Small intestine (tissue), 7 donors: Measurements from ENCODE around the gene ENO3. TPM values are rescaled to one million over a fixed set of nuclear protein-coding genes. Genes with fewer than 3 reads are reported as not detected.
A peak's percentile ranks its signal among the peaks of the same experiment; 100 is the strongest.

ENCODE experiments used
- DNase-seq, 2 donors: peaks; one replicate each; pipeline versions ENCODE4 v3.0.0 to v3.0.0-alpha.2; 2013
- FAIRE-seq: peaks from 2 replicates; lab custom pipeline; 2012; peaks lifted over from hg19 to GRCh38; lab: Jason Lieb, UNC
- H3K27ac ChIP-seq, 3 donors: one replicate each; pipeline ENCODE4 v1.5.1; 2013; ENCODE audit warnings: low read length in 2 of 3, mild to moderate bottlenecking in 2 of 3, control low read depth in 1 of 3, inconsistent platforms in 1 of 3, low read depth in 1 of 3, moderate library complexity in 1 of 3
- H3K27me3 ChIP-seq, 3 donors: one replicate each; pipeline ENCODE4 v1.6.1; 2013; ENCODE audit warnings: low read length in 3 of 3, inconsistent platforms in 1 of 3; ENCODE audit not compliant: control insufficient read depth in 3 of 3, insufficient read depth in 3 of 3
- H3K36me3 ChIP-seq, 3 donors: one replicate each; pipeline ENCODE4 v1.6.1; 2013; ENCODE audit warnings: low read length in 3 of 3, inconsistent platforms in 1 of 3, low read depth in 1 of 3, mild to moderate bottlenecking in 1 of 3, moderate library complexity in 1 of 3; ENCODE audit not compliant: control insufficient read depth in 3 of 3, insufficient read depth in 2 of 3
- H3K4me1 ChIP-seq, 3 donors: one replicate each; pipeline ENCODE4 v1.6.1; 2013; ENCODE audit warnings: low read length in 2 of 3, inconsistent platforms in 1 of 3, low read depth in 1 of 3, mild to moderate bottlenecking in 1 of 3, moderate library complexity in 1 of 3; ENCODE audit not compliant: control insufficient read depth in 3 of 3, insufficient read depth in 2 of 3
- H3K4me3 ChIP-seq, 3 donors: one replicate each; pipeline ENCODE4 v1.5.1; 2013; ENCODE audit warnings: low read length in 3 of 3, control low read depth in 1 of 3, inconsistent platforms in 1 of 3, low read depth in 1 of 3, mild to moderate bottlenecking in 1 of 3, moderate library complexity in 1 of 3
- H3K9me3 ChIP-seq, 2 donors: one replicate each; pipeline ENCODE4 v1.6.1; 2013; ENCODE audit warnings: low read depth in 1 of 2, low read length in 1 of 2; ENCODE audit not compliant: control insufficient read depth in 2 of 2, insufficient read depth in 1 of 2
- WGBS, 3 donors: extraction: QIAGEN DNeasy Blood & Tissue Kit; methylation state at CpG; one replicate each; pipeline ENCODE4 v1.1.7; 2013; 5-methylcytosine and 5-hydroxymethylcytosine counted together
- polyA plus RNA-seq, 4 donors: library from polyadenylated mRNA; stranded (reverse) in 3 of 4; unstranded in 1 of 4; fragments of 200-250 nt in 3 of 4; fragments of 120-200 nt in 1 of 4; gene quantifications; one replicate each; pipeline versions ENCODE4 v1.2.1 to v1.2.3, GENCODE V29; 2013
- donor health status: healthy with polysubstance abuse.
- donor health status: control.
- donor health status: control.
- donor health status: Bipolar disorder and iron deficiency.
- donor health status: healthy.

The ENO3 gene
- polyA plus RNA-seq, 4 donors, result 10.7 to 98.0 (median 27.5) TPM

GRCh38 chr17:4998027-4998731 is 47.3 kb downstream of the ENO3 start:
- WGBS, 3 donors, result 0 to 1% (median 0%) methylated on average over 46 to 55 of the region's 55 CpGs
- Histone ChIP-seq H3K27me3 (no peaks in the 10 kb centered on the region), H3K4me3 (peak overlapping the region; percentile 97 to 98 (median 98)), H3K36me3 (peaks cover 11 to 47% (median 14%) of the 10 kb centered on the region in 3 donors), H3K9me3 (no peaks in the 10 kb centered on the region), H3K27ac (peak overlapping the region; percentile 84 to 88 (median 86)), H3K4me1 (peaks cover 0 to 26% (median 13%) of the 10 kb centered on the region in 3 donors)
- DNase-seq (peak in 1 of 2 donors; percentile 56), FAIRE-seq (no peak)

GRCh38 chr17:4998732-4999429 is 48.0 kb downstream of the ENO3 start:
- FAIRE-seq (no peak), DNase-seq (peak; percentile 87)
- peaks cover 17 to 54% (median 19%) of the 10 kb centered on the region in 3 donors for H3K36me3 ChIP-seq
- peak overlapping the region; percentile 84 to 88 (median 86) for H3K27ac ChIP-seq
- 12 to 17% (median 16%) methylated on average over 13 to 14 of the region's 14 CpGs for WGBS, 3 donors
- peaks cover 0 to 26% (median 13%) of the 10 kb centered on the region in 3 donors for H3K4me1 ChIP-seq
- peak overlapping the region; percentile 97 to 98 (median 98) for H3K4me3 ChIP-seq
- H3K9me3 ChIP-seq, result no peaks in the 10 kb centered on the region
- H3K27me3 ChIP-seq, result no peaks in the 10 kb centered on the region

GRCh38 chr17:4999430-5000093 is 48.6 kb downstream of the ENO3 start:
- DNase-seq, result no peak
- WGBS, 3 donors, result 38 to 53% (median 41%) methylated on average over 12 of the region's 12 CpGs
- H3K27ac ChIP-seq, result peak overlapping the region in 2 of 3 donors; percentile 86 to 88
- peaks cover 17 to 61% (median 25%) of the 10 kb centered on the region in 3 donors for H3K36me3 ChIP-seq
- H3K4me3 ChIP-seq, result peak overlapping the region; percentile 27 to 98 (median 98)
- no peak for FAIRE-seq
- no peaks in the 10 kb centered on the region for H3K27me3 ChIP-seq
- H3K9me3 ChIP-seq, result no peaks in the 10 kb centered on the region
- H3K4me1 ChIP-seq, result peaks cover 0 to 26% (median 13%) of the 10 kb centered on the region in 3 donors

- Histone ChIP-seq H3K27me3 (no peaks in the 10 kb centered on the region), H3K27ac (no peak overlapping the region), H3K4me3 (peak overlapping the region in 2 of 3 donors; percentile 98), H3K36me3 (peaks cover 21 to 65% (median 31%) of the 10 kb centered on the region in 3 donors), H3K9me3 (no peaks in the 10 kb centered on the region), H3K4me1 (peaks cover 0 to 26% (median 13%) of the 10 kb centered on the region in 3 donors)
- 61 to 76% (median 72%) methylated on average over 11 of the region's 11 CpGs for WGBS, 3 donors
- no peak for DNase-seq
- FAIRE-seq, result no peak
Measured at GRCh38 chr17:5000237-5000639, 49.3 kb downstream of the ENO3 start.

- peaks cover 0 to 20% (median 13%) of the 10 kb centered on the region in 3 donors for H3K4me1 ChIP-seq
- no peak overlapping the region for H3K27ac ChIP-seq
- no peaks in the 10 kb centered on the region for H3K27me3 ChIP-seq
- WGBS, 3 donors, result 92 to 94% (median 93%) methylated on average over 19 to 20 of the region's 20 CpGs
- H3K36me3 ChIP-seq, result peaks cover 29 to 83% (median 36%) of the 10 kb centered on the region in 3 donors
- H3K4me3 ChIP-seq, result no peak overlapping the region
- H3K9me3 ChIP-seq, result no peaks in the 10 kb centered on the region
- no peak for FAIRE-seq
- DNase-seq, result no peak
Measured at GRCh38 chr17:5002121-5002788, 51.3 kb downstream of the ENO3 start.

GRCh38 chr17:5003214-5003867 is 52.4 kb downstream of the ENO3 start:
- no peaks in the 10 kb centered on the region for H3K27me3 ChIP-seq
- H3K4me3 ChIP-seq, result no peak overlapping the region
- H3K4me1 ChIP-seq, result peaks cover 0 to 20% (median 13%) of the 10 kb centered on the region in 3 donors
- WGBS, 3 donors, result 93 to 96% (median 94%) methylated on average over 18 of the region's 18 CpGs
- FAIRE-seq, result no peak
- no peaks in the 10 kb centered on the region for H3K9me3 ChIP-seq
- DNase-seq, result no peak
- H3K27ac ChIP-seq, result no peak overlapping the region
- peaks cover 36 to 93% (median 39%) of the 10 kb centered on the region in 3 donors for H3K36me3 ChIP-seq
